ENCODE data around the gene CCDC142. TPM values are rescaled to one million over a fixed set of nuclear protein-coding genes. Genes with fewer than 3 reads are reported as not detected.

CCDC142 gene
- total and polyA plus RNA-seq, 9 donors = 3.7 to 31.1 (median 21.7) TPM

DNA sequence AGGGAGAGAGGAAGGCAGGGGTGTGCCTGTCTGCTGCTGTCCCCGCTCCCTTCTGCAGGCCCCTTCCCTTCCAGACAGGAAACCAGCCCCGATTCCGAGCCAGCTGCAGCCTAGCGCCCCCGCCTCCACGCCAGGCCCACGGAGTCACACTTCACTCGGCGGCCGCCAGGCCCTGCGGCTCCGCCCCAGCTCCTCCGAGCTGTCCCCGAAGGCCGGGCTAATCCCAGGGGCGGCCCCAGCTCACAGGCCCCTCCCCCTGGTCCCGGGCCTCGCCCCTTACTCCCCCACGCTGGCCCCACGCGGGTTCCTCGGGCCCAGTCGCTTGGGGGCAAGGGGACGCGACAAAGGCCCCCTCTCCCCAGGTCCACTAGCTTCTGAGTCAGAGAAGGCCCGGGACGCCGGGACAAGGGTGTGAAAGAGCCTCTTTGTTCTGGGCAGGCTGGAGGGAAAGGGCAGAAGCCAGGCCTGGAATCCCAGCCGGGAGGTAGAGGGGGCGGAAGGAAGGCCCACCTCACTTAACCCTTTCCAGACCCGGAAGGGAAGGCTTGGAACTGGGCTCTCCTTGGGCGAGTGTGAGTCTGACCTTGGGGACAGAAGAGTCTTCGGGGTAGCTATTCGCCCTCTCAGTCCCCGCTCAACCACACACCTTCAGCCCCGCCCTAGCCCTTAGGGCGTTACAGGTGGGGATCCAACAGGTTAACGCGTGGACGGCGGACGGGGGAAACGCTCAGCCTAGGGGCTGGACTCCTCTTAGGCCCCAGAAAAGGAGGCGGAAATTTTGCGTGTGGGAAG is 42.2 kb downstream of the CCDC142 start:
- peak; percentile 67 to 86 (median 74) for DNase-seq
- intact Hi-C loops (cut with DNase I) = no loop called here
- Histone ChIP-seq H3K4me3 (peak overlapping the region; percentile 32), H3K4me1 (ENCODE audit: insufficient read depth) (peaks cover 7% of the 10 kb centered on the region), H3K27ac (peak overlapping the region; percentile 16 to 72), H3K27me3 (no peaks in the 10 kb centered on the region), H3K9me3 (no peaks in the 10 kb centered on the region), H3K36me3 (no peaks in the 10 kb centered on the region)
- 5 to 12% (median 6%) methylated on average over 45 of the region's 45 CpGs for WGBS, 3 donors
- TF ChIP-seq EP300 (IDR thresholded peaks at IDR 0.05) (no peak), CTCF (IDR thresholded peaks at IDR 0.05) (peak in 1 of 3 donors; percentile 29), POLR2A (IDR thresholded peaks at IDR 0.05) (no peak)

GRCh38 chr2:74439803-74440377 is 42.9 kb downstream of the CCDC142 start:
- H3K27ac ChIP-seq = no peak overlapping the region
- TF ChIP-seq CTCF (IDR thresholded peaks at IDR 0.05) = no peak
- no peak for TF ChIP-seq POLR2A (IDR thresholded peaks at IDR 0.05)
- TF ChIP-seq EP300 (IDR thresholded peaks at IDR 0.05) = no peak
- no peaks in the 10 kb centered on the region for H3K9me3 ChIP-seq
- WGBS, 3 donors = 2 to 7% (median 2%) methylated on average over 14 of the region's 14 CpGs
- DNase-seq = peak in 3 of 5 donors; percentile 35 to 65 (median 57)
- H3K27me3 ChIP-seq = no peaks in the 10 kb centered on the region
- intact Hi-C loops (cut with DNase I) = no loop called here
- H3K4me1 ChIP-seq (ENCODE audit: insufficient read depth) = peaks cover 7% of the 10 kb centered on the region
- peak overlapping the region; percentile 32 for H3K4me3 ChIP-seq
- H3K36me3 ChIP-seq = no peaks in the 10 kb centered on the region

- Histone ChIP-seq H3K4me1 (ENCODE audit: insufficient read depth) (peaks cover 7% of the 10 kb centered on the region), H3K36me3 (no peaks in the 10 kb centered on the region), H3K4me3 (no peak overlapping the region), H3K9me3 (no peaks in the 10 kb centered on the region), H3K27me3 (no peaks in the 10 kb centered on the region), H3K27ac (no peak overlapping the region)
- TF ChIP-seq EP300 (IDR thresholded peaks at IDR 0.05) (no peak), CTCF (IDR thresholded peaks at IDR 0.05) (no peak), POLR2A (IDR thresholded peaks at IDR 0.05) (no peak)
- WGBS, 3 donors = 18 to 28% (median 21%) methylated on average over 3 of the region's 3 CpGs
- intact Hi-C loops (cut with DNase I) = no loop called here
- DNase-seq = peak in 1 of 5 donors; percentile 12
Observed at GRCh38 chr2:74439373-74439772, 43.4 kb downstream of the CCDC142 start.

GRCh38 chr2:74438248-74438647 is 44.5 kb downstream of the CCDC142 start:
- H3K27ac ChIP-seq = no peak overlapping the region
- intact Hi-C loops (cut with DNase I) = no loop called here
- WGBS, 3 donors = 77 to 83% (median 81%) methylated on average over 1 of the region's 1 CpG
- H3K4me1 ChIP-seq (ENCODE audit: insufficient read depth) = peaks cover 7% of the 10 kb centered on the region
- DNase-seq = no peak
- H3K4me3 ChIP-seq = no peak overlapping the region
- no peaks in the 10 kb centered on the region for H3K27me3 ChIP-seq
- no peaks in the 10 kb centered on the region for H3K9me3 ChIP-seq
- no peaks in the 10 kb centered on the region for H3K36me3 ChIP-seq
- no peak for TF ChIP-seq CTCF (IDR thresholded peaks at IDR 0.05)
- TF ChIP-seq EP300 (IDR thresholded peaks at IDR 0.05) = no peak
